ENCODE results near the gene EXOC1. TPM values are rescaled to one million over a fixed set of nuclear protein-coding genes. Genes with fewer than 3 reads are reported as not detected.

The EXOC1 gene, protein sequence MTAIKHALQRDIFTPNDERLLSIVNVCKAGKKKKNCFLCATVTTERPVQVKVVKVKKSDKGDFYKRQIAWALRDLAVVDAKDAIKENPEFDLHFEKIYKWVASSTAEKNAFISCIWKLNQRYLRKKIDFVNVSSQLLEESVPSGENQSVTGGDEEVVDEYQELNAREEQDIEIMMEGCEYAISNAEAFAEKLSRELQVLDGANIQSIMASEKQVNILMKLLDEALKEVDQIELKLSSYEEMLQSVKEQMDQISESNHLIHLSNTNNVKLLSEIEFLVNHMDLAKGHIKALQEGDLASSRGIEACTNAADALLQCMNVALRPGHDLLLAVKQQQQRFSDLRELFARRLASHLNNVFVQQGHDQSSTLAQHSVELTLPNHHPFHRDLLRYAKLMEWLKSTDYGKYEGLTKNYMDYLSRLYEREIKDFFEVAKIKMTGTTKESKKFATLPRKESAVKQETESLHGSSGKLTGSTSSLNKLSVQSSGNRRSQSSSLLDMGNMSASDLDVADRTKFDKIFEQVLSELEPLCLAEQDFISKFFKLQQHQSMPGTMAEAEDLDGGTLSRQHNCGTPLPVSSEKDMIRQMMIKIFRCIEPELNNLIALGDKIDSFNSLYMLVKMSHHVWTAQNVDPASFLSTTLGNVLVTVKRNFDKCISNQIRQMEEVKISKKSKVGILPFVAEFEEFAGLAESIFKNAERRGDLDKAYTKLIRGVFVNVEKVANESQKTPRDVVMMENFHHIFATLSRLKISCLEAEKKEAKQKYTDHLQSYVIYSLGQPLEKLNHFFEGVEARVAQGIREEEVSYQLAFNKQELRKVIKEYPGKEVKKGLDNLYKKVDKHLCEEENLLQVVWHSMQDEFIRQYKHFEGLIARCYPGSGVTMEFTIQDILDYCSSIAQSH
- total RNA-seq, result 10 to 100 TPM; 37.4 to 54.4 (median 45.6) TPM

- peak within 1 kb of the TSS; percentile 88 to 94 for H3K27ac ChIP-seq
- no peaks in the 10 kb centered on the region for H3K36me3 ChIP-seq
- peaks cover 0 to 9% of the 10 kb centered on the region in 2 donors for H3K4me1 ChIP-seq
- intact Hi-C loops (cut with DNase I; ENCODE audit: low total_unique reads), result no loop called here
- no peaks in the 10 kb centered on the region for H3K27me3 ChIP-seq
- peak within 1 kb of the TSS; percentile 84 to 98 (median 91) for H3K4me3 ChIP-seq
- TF ChIP-seq POLR2AphosphoS5 (IDR thresholded peaks at IDR 0.05) (peak; percentile 68 to 88 (median 71)), CTCF (IDR thresholded peaks at IDR 0.05) (no peak), POLR2A (IDR thresholded peaks at IDR 0.05) (peak; percentile 51)
- DNase-seq (ENCODE audit: low spot score in 2 of 2), result peak; percentile 96 to 97
- no peaks in the 10 kb centered on the region for H3K9me3 ChIP-seq
Measured at GRCh38 chr4:55853484-55854046, at the start of gene EXOC1. Gene EXOC1, plus strand, starts transcription at chr4:55853648. Its CDS starts 4,676 bp downstream, at chr4:55858324.

DNA sequence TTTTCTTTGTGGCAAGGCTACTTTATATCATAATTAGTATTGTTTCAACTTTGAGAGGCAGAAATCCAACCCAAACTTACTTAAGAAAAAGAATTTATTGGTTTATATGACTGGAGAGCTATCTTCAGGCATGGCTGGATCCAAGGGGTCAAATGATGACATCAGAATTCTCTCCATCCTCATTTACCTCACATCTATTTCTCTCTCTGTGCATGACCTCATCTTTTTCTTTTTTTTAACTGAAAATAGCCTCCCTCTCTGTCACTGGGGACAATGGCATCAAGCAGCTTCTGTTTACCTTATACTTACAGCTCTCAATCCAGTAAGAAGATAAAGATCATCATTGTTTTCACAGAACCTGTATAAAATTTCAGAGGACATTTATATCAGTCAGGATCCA is 45.9 kb upstream of the EXOC1 start:
- Histone ChIP-seq H3K27me3 (no peaks in the 10 kb centered on the region), H3K27ac (no peak overlapping the region), H3K36me3 (no peaks in the 10 kb centered on the region), H3K9me3 (no peaks in the 10 kb centered on the region), H3K4me1 (no peaks in the 10 kb centered on the region), H3K4me3 (no peak overlapping the region)
- DNase-seq (ENCODE audit: low spot score in 2 of 2), result no peak
- intact Hi-C loops (cut with DNase I; ENCODE audit: low total_unique reads), result no loop called here
- TF ChIP-seq CTCF (IDR thresholded peaks at IDR 0.05) (no peak), POLR2AphosphoS5 (IDR thresholded peaks at IDR 0.05) (no peak), POLR2A (IDR thresholded peaks at IDR 0.05) (no peak)

GRCh38 chr4:55808186-55808585 is 45.3 kb upstream of the EXOC1 start:
- Histone ChIP-seq H3K27ac (no peak overlapping the region), H3K27me3 (no peaks in the 10 kb centered on the region), H3K4me3 (no peak overlapping the region), H3K4me1 (no peaks in the 10 kb centered on the region), H3K9me3 (no peaks in the 10 kb centered on the region), H3K36me3 (no peaks in the 10 kb centered on the region)
- no peak for DNase-seq (ENCODE audit: low spot score in 2 of 2)
- TF ChIP-seq POLR2AphosphoS5 (IDR thresholded peaks at IDR 0.05) (no peak), CTCF (IDR thresholded peaks at IDR 0.05) (no peak), POLR2A (IDR thresholded peaks at IDR 0.05) (no peak)
- intact Hi-C loops (cut with DNase I; ENCODE audit: low total_unique reads), result no loop called here

DNA sequence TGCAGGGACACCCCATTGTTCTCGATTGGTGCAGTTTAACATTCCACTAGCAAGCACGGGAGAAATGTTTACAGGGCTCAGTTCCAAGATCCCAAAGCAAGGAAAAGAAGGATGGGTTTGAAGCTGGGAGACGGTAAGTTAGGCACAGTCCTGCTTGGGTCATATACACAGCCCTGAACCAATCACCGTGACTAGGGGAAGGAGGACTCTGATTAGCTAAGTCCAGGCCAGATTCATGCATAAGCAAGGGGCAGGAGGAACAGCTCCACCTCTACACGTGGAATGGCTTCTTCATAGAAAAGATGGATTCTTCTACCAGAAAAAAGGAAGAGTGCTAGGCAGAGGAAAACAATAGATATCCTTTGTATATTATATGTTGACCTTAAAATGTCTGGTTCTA is 44.8 kb upstream of the EXOC1 start:
- Histone ChIP-seq H3K27me3 (no peaks in the 10 kb centered on the region), H3K4me1 (no peaks in the 10 kb centered on the region), H3K4me3 (no peak overlapping the region), H3K9me3 (no peaks in the 10 kb centered on the region), H3K27ac (no peak overlapping the region), H3K36me3 (no peaks in the 10 kb centered on the region)
- DNase-seq (ENCODE audit: low spot score in 2 of 2), result no peak
- TF ChIP-seq POLR2A (IDR thresholded peaks at IDR 0.05) (no peak), POLR2AphosphoS5 (IDR thresholded peaks at IDR 0.05) (no peak), CTCF (IDR thresholded peaks at IDR 0.05) (no peak)
- intact Hi-C loops (cut with DNase I; ENCODE audit: low total_unique reads), result no loop called here
